Measurements from ENCODE around the gene NPDC1.

NPDC1 gene

DNA sequence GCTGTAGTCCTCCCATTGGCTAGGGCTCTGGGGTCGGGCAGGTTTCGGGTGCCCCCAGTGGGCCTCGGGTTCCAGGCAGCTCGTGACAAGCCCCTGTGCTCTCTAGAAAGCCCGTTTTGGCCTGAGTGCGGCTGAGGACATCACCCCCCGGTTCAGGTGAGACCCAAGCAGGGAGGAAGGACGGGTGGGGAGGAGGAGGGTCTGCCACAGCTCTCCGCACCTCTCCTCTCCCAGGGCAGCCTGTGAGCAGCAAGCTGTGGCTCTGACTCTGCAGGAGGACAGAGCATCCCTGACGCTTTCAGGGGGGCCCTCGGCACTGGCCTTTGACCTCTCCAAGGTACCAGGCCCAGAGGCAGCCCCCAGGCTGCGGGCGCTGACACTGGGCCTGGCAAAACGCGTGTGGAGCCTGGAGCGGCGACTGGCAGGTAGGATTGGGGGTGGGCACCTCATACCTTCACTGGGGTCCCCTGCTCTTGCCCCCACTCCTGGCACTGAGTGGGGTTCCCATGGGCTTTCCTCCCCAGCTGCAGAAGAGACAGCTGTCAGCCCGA, 53.1 kb downstream of the NPDC1 start:
- no peak for DNase-seq
- H3K36me3 ChIP-seq (ENCODE audit: control insufficient read depth, insufficient read depth, low read length), result peaks cover 14% of the 10 kb centered on the region
- H3K27ac ChIP-seq (ENCODE audit: insufficient read depth, low read length, poor library complexity, severe bottlenecking), result peak overlapping the region; percentile 81
- H3K4me1 ChIP-seq (ENCODE audit: control insufficient read depth, insufficient read depth, low read length, poor library complexity, severe bottlenecking), result peaks cover 46% of the 10 kb centered on the region
- H3K9me3 ChIP-seq (ENCODE audit: control insufficient read depth, low read length), result no peaks in the 10 kb centered on the region
- H3K27me3 ChIP-seq (replicated peaks; ENCODE audit: control insufficient read depth, insufficient read depth, low read length, poor library complexity, severe bottlenecking), result no peaks in the 10 kb centered on the region
- peak overlapping the region; percentile 64 for H3K4me3 ChIP-seq (ENCODE audit: insufficient read depth, low read depth, low read length, poor library complexity, severe bottlenecking)

DNA sequence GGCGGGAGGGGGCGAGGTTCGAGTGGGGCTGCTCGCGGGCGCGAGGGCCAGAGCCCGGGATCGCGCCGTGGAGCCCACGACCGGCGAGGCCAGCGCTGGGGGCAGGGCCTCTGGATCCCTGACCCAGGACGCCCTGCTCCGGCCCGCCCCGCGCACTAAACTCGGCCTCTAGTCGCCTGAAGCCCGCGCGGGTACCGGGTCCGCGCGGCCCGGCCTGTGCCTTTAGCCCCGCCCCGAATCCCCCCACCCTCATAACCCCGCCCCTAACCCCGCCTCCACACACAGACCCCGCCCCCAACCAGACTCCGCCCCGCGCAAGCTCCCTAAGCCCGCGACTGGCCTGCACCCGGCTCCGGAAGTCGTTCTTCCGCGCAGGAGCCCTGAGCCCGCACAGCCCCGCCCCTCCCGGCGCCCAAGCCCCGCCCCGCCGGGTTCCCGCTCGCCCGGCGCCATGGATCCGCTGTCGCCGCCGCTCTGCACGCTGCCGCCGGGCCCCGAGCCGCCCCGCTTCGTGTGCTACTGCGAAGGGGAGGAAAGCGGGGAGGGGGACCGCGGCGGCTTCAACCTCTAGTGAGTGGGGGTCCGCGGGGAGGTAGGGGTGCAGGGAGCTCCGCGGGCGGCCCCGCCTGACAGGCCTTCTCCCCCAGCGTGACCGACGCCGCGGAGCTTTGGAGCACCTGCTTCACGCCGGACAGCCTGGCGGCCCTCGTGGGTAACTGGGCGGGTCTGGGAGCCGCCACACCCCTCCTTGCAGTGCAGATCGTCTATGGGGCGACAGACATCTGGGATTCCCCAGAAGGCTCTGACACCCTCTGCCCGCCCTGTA, 53.8 kb downstream of the NPDC1 start, which contains the start of gene PAXX:
Gene PAXX, plus strand, starts transcription at position 430 of the 826 bp plus-strand sequence. Its CDS starts 22 bp downstream, at position 452.
- Histone ChIP-seq H3K27ac (ENCODE audit: insufficient read depth, low read length, poor library complexity, severe bottlenecking) (peak within 1 kb of the TSS; percentile 81), H3K27me3 (replicated peaks; ENCODE audit: control insufficient read depth, insufficient read depth, low read length, poor library complexity, severe bottlenecking) (no peaks in the 10 kb centered on the region), H3K4me1 (ENCODE audit: control insufficient read depth, insufficient read depth, low read length, poor library complexity, severe bottlenecking) (peaks cover 40% of the 10 kb centered on the region), H3K9me3 (ENCODE audit: control insufficient read depth, low read length) (no peaks in the 10 kb centered on the region), H3K4me3 (ENCODE audit: insufficient read depth, low read depth, low read length, poor library complexity, severe bottlenecking) (peak within 1 kb of the TSS; percentile 64), H3K36me3 (ENCODE audit: control insufficient read depth, insufficient read depth, low read length) (peaks cover 14% of the 10 kb centered on the region)
- peak; percentile 83 to 90 (median 89) for DNase-seq

DNA sequence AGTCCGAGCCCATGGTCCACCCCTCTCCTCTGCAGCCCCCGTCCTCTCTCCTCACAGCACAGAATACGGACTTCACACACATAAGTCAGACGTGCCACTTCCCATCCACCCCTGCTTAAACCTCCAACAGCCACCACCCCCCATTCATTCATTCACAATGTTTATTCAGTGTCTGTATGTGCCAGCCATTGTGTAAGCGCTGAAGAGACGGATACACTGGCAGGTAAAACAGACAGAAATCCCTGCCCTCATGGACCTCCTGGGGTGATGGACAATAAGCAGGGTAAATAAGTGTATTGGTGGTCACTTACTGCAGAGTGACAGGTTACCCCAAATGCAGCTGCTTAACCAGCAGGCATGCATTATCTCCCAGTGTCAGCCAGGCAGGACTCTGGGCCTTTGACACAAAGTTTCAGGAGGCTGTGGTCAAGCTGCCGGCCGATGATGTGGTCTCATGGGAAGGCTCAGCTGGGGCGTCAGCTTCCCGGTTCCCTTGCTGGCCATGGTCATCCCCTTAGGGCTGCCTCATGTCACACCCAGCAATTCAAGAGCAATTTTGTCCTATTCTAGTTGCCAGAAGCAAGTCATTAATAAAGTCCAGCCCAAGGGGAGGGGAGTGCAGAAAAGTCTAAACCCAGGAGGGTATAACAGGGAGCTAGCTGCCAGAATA, 55.6 kb downstream of the NPDC1 start:
- no peak overlapping the region for H3K4me3 ChIP-seq (ENCODE audit: insufficient read depth, low read depth, low read length, poor library complexity, severe bottlenecking)

More for the DNA sequence above, 55.6 kb downstream of the NPDC1 start:
- DNase-seq, result no peak
- H3K27ac ChIP-seq (ENCODE audit: insufficient read depth, low read length, poor library complexity, severe bottlenecking), result no peak overlapping the region
- no peaks in the 10 kb centered on the region for H3K9me3 ChIP-seq (ENCODE audit: control insufficient read depth, low read length)
- H3K36me3 ChIP-seq (ENCODE audit: control insufficient read depth, insufficient read depth, low read length), result peaks cover 14% of the 10 kb centered on the region
- H3K4me1 ChIP-seq (ENCODE audit: control insufficient read depth, insufficient read depth, low read length, poor library complexity, severe bottlenecking), result peaks cover 23% of the 10 kb centered on the region
- peaks cover 7% of the 10 kb centered on the region for H3K27me3 ChIP-seq (replicated peaks; ENCODE audit: control insufficient read depth, insufficient read depth, low read length, poor library complexity, severe bottlenecking)

All from effector memory CD4-positive, alpha-beta T cell (primary cell).